Dendritic cell treated with granulocyte-macrophage colony-stimulating factor and Interleukin-4, amounts not matched to agents 40 ng/mL and 50 ng/mL, for 4 days (primary cell): ENCODE results near the gene SMDT1.
"Not testable (repeated sequence)": the region's sequence is repeated elsewhere in the genome, so short reads cannot be mapped to it uniquely, and the experiment has no call there.

Source experiments
- H3K27ac Mint-ChIP-seq: one replicate; pipeline ENCODE4 v1.8.0; 2022; ENCODE audit warnings: mild to moderate bottlenecking, mixed read lengths
- H3K27me3 Mint-ChIP-seq: one replicate; pipeline ENCODE4 v1.8.0; 2022; ENCODE audit warnings: mild to moderate bottlenecking, mixed read lengths
- H3K36me3 Mint-ChIP-seq: one replicate; pipeline ENCODE4 v1.8.0; 2022; ENCODE audit warnings: low read depth, mixed read lengths
- H3K4me1 Mint-ChIP-seq: one replicate; pipeline ENCODE4 v1.8.0; 2022; ENCODE audit warnings: low read depth, mixed read lengths
- H3K4me3 Mint-ChIP-seq: one replicate; pipeline ENCODE4 v1.8.0; 2022; ENCODE audit warnings: mild to moderate bottlenecking, moderate library complexity, mixed read lengths
- H3K9me3 Mint-ChIP-seq: one replicate; pipeline ENCODE4 v1.8.0; 2022; ENCODE audit warnings: mixed read lengths
- intact Hi-C: fragments of 100-400 bp; cut with micrococcal nuclease; formaldehyde crosslinking; loops from one replicate; pipeline ENCODE4 v1.15.0; 2022

SMDT1 gene

DNA sequence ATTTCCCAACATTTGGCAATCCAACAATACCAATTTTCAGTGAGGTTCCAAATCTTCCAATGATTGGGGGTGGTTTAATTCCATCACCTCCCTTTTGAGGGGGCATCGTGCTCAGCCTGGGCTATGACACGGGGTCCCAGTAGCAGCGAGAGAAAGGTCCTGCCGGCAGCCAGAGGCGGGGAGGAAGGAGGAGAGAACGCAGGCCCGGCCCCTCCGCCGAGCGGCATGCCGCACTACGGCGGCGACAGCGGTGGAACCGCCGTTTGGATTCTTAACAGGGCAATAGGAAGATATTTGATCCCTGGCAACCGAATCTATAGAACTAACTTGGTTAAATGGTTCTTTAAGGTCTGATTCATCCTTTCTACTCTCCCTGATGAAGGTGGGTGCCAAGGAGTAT is 29.3 kb downstream of the SMDT1 start:
- H3K4me1 Mint-ChIP-seq: no peaks in the 10 kb centered on the region
- H3K27ac Mint-ChIP-seq: no peak overlapping the region
- H3K9me3 Mint-ChIP-seq: peaks cover 24% of the 10 kb centered on the region
- peaks cover 11% of the 10 kb centered on the region for H3K36me3 Mint-ChIP-seq
- intact Hi-C loops: no loop called here
- H3K4me3 Mint-ChIP-seq: no peak overlapping the region
- H3K27me3 Mint-ChIP-seq: no peaks in the 10 kb centered on the region

DNA sequence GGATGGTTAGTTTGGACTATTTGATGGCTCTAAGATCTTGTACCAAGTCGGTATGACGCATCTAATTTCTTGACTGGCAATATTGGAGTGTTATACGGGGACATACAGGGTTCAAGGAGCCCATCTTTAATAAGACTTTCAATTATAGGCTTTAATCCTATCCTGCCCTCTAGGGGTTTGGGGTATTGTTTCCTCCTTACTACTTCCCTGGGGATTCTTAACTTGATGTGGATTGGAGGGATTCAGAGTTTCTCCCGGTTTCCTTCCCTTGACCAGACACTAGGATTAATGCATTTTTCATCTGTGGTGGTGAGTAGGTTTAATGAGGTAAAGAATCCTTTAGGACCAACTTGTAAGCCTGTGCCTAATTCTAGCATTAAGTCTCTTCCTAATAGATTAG is 32.3 kb downstream of the SMDT1 start:
- Mint-ChIP-seq H3K9me3 (peaks cover 23% of the 10 kb centered on the region), H3K27ac (no peak overlapping the region), H3K4me3 (no peak overlapping the region), H3K36me3 (peaks cover 11% of the 10 kb centered on the region), H3K27me3 (no peaks in the 10 kb centered on the region), H3K4me1 (no peaks in the 10 kb centered on the region)
- intact Hi-C loops: loop anchor here (2.0 kb wide), 1 partner anchor 145 kb away; no protein-coding TSS in a partner anchor

DNA sequence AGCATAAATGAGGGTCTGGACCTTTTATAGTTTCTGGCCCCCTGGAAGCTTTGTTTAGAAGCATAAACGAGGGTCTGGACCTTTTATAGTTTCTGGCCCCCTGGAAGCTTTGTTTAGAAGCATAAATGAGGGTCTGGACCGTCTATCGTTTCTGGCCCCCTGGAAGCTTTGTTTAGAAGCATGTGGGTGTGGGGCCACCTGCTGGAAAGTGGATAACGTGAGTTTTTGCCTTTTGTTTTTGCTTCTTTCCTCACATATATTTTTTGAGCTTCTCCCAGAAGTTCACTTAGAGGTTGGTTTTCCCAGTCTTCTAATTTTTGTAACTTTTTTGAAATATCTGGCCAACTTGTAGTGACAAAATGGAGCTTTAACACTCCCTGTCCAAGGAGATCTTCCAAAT is 33.3 kb downstream of the SMDT1 start:
- Mint-ChIP-seq H3K9me3 (peaks cover 23% of the 10 kb centered on the region), H3K36me3 (peaks cover 11% of the 10 kb centered on the region)
- intact Hi-C loops: loop anchor here (2.0 kb wide), 1 partner anchor 146 kb away; no protein-coding TSS in a partner anchor
- not testable (repeated sequence) for H3K27ac Mint-ChIP-seq, H3K27me3 Mint-ChIP-seq, H3K4me1 Mint-ChIP-seq, H3K4me3 Mint-ChIP-seq

DNA sequence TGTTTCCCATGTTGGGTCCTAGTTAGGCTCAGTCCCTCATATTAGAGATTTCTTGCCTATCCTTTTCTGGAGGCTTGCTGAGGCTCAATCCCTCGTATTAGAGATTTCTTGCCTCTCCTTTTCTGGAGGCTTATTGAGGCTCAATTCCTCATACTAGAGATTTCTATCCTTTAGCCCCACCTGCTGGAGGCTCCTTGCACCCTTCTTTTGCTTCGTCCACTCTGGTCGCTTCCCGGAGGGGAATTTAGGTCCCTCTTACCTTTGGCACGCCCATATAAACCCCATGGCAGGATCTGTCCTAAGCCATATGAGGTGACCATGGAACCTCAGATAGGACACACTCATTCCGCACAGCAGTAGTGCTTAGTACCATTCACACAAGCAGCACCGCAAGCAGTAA is 35.2 kb downstream of the SMDT1 start:
- Mint-ChIP-seq H3K27me3 (peaks cover under 1% of the 10 kb centered on the region), H3K4me3 (no peak overlapping the region)
- intact Hi-C loops: no loop called here

DNA sequence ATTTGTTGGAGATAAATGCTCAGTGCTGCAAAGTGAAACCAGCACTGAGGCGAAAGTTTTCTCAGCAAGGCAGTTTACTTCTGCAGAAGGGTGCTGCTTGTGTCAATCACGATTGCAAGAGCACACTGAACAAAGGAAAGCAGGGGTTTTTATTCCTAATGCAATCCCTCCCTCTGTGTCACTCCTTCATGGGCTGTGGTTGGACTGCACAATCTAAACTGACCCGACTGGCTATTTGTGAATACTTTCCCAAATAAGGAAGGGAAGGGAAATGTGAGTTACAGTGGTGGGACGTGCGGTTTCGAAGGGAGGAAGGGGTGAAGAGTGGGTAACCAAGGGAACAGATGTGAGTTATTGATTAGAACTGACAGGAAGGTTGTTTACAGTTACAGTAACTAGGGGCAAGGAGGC is 35.9 kb downstream of the SMDT1 start:
- H3K27me3 Mint-ChIP-seq, H3K4me3 Mint-ChIP-seq, intact Hi-C loops, H3K27ac Mint-ChIP-seq, H3K4me1 Mint-ChIP-seq: not testable (repeated sequence)
- H3K9me3 Mint-ChIP-seq: peaks cover 23% of the 10 kb centered on the region
- H3K36me3 Mint-ChIP-seq: peaks cover 11% of the 10 kb centered on the region

More for the DNA sequence above, 35.2 kb downstream of the SMDT1 start:
- Mint-ChIP-seq H3K36me3 (peaks cover 11% of the 10 kb centered on the region), H3K27ac (no peak overlapping the region), H3K4me1 (peaks cover 2% of the 10 kb centered on the region), H3K9me3 (peaks cover 23% of the 10 kb centered on the region)

DNA sequence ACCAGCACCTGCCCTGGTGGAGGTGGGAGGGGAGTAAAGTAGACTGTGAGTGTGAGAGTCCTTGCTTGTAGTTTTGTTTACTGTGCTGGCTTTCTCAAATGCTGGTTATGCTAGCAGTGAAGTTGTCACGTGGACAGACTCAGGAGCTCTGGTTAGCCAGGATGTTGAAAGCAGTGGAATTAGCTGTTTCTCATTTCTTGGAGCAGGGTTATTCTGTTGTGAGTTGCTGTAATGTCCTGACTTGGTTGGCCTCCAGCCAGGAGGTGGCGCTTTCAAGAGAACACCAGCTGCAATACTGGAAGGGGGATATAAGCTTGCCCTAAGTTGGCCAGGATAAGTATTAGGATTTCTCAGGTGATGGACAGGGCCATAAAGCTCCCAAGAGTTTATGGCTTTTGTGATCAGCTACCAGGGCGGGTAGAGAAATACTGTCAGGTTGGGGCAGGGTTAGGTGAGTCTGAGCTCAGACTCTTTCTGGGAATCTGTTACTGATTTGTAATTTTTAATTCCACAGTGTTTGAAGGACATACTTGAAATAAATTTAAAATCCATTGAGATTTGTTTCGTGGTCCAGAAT is 37.4 kb downstream of the SMDT1 start:
- Mint-ChIP-seq H3K27me3 (peaks cover 6% of the 10 kb centered on the region), H3K36me3 (peaks cover 11% of the 10 kb centered on the region), H3K4me3 (no peak overlapping the region), H3K9me3 (peaks cover 23% of the 10 kb centered on the region), H3K27ac (no peak overlapping the region), H3K4me1 (peaks cover 15% of the 10 kb centered on the region)
- intact Hi-C loops: no loop called here

DNA sequence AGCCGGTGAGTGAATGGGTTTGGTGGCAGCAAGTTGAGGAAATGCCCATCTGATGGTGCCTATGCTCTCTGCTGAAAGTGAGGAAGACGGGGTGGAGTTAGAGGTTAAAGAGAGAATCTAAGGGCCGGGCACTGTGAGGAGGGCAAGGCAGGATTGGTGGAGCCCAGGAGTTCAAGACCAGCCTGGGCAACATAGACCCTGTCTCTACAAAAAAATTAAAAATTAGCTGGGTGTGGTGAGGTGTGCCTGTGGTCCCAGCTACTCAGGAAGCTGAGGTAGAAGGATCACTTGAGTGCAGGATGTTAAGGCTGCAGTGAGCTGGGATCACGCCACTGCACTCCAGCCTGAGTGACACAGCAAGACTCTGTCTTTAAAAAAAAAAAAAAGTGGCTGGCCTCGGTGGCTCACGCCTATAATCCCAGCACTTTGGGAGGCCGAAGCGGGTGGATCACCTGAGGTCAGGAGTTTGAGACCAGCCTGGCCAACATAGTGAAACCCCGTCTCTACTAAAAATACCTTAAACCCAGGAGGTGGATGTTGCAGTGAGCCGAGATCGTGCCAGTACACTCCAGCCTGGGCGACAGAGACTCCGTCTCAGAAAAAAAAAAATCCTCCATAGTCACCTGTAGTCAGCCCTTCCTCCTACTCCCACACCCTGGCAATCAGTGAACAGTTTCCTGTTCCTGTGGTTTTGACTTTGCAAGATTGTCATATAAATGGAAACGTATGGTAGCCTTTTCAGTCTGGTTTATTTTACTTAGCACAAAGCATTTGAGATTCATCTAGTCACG is 40.9 kb downstream of the SMDT1 start:
- H3K9me3 Mint-ChIP-seq, intact Hi-C loops, H3K36me3 Mint-ChIP-seq, H3K27me3 Mint-ChIP-seq, H3K27ac Mint-ChIP-seq, H3K4me3 Mint-ChIP-seq: not testable (repeated sequence)
- peaks cover 15% of the 10 kb centered on the region for H3K4me1 Mint-ChIP-seq

DNA sequence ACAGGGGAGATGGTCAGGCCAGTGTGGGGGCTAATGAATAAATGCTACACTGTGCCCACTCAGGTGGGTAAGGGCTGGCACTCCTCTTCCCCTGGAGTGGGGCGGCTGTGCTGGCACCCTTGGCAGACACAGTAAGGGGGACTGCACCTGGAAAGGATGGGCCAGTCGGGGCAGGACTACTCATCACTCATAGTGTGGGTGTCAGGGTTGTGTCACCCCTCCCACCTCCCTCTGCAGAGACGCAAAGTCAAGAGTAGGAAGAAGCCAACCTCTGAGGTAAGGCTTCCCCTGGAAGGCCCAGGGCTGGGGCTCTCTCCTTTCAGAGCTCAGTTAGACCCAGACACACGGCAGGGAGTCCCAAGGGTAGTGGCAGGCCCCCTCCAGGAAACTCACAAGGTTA is 44.0 kb downstream of the SMDT1 start:
- Mint-ChIP-seq H3K27me3 (peaks cover 10% of the 10 kb centered on the region), H3K4me1 (peaks cover 15% of the 10 kb centered on the region)
- H3K9me3 Mint-ChIP-seq, H3K27ac Mint-ChIP-seq, H3K4me3 Mint-ChIP-seq, H3K36me3 Mint-ChIP-seq, intact Hi-C loops: not testable (repeated sequence)

DNA sequence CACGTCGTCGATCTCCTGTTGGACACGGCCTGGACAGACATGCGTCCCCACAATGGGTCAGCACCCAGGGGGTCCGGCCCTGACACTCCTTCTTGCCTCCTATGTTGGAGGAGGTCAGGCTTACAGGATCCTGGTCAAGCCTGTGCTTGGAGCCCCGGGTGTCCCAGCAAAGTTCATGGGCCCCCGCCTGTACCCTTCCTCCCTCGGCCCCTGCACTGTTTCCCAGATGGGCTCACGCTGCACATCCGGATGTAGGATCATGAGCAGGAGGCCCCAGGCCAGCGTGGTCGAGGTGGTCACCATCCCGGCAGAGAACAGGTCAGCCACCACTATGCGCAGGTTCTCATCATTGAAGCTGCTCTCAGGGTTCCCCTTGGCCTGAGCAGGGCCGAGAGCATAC is 48.1 kb downstream of the SMDT1 start:
- Mint-ChIP-seq H3K27ac (no peak overlapping the region), H3K4me3 (no peak overlapping the region), H3K9me3 (no peaks in the 10 kb centered on the region), H3K27me3 (peaks cover 26% of the 10 kb centered on the region), H3K36me3 (no peaks in the 10 kb centered on the region), H3K4me1 (peaks cover 6% of the 10 kb centered on the region)
- intact Hi-C loops: no loop called here

DNA sequence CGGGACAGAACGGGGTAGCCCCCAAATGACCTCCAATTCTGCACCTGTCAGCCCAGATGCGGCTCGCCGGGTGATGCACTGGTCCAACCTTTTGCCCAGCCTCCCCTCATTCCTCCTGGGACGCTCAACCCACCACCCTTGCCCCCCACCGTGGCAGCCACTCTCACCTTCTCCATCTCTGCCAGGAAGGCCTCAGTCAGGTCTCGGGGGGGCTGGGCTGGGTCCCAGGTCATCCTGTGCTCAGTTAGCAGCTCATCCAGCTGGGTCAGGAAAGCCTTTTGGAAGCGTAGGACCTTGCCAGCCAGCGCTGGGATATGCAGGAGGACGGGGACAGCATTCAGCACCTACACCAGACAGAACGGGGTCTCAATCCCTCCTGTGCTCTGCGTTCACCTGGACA is 48.5 kb downstream of the SMDT1 start:
- H3K9me3 Mint-ChIP-seq, H3K4me3 Mint-ChIP-seq, H3K4me1 Mint-ChIP-seq, intact Hi-C loops, H3K36me3 Mint-ChIP-seq, H3K27ac Mint-ChIP-seq: not testable (repeated sequence)
- H3K27me3 Mint-ChIP-seq: peaks cover 28% of the 10 kb centered on the region

DNA sequence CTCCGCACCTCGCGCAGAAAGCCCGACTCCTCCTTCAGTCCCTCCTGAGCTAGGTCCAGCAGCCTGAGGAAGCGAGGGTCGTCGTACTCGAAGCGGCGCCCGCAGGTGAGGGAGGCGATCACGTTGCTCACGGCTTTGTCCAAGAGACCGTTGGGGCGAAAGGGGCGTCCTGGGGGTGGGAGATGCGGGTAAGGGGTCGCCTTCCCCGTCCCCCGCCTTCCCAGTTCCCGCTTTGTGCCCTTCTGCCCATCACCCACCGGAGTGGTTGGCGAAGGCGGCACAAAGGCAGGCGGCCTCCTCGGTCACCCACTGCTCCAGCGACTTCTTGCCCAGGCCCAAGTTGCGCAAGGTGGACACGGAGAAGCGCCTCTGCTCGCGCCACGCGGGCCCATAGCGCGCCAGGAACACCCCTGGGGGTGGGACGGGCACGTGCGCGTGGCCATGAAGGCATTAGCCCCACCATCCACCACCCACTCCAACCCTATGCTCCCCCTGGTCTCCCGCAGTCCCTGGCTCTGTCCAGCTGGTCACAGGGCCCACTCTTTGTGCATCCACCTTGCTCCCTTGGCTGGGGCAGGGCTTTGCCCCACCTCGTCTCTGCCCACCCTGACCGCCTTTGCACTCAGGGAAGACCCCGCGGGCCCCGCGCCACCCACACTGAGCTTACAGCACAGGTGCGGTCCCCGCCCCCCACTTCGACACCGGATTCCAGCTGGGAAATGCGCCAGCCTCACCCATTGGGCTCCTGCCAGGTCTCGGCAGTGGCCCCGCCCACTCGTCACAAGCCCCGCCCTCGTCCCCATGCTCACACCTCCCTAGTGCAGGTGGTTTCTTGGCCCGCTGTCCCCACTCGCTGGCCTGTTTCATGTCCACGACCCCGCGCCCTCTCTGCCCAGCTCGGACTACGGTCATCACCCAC is 49.5 kb downstream of the SMDT1 start:
- H3K27ac Mint-ChIP-seq, H3K36me3 Mint-ChIP-seq, H3K4me1 Mint-ChIP-seq, H3K4me3 Mint-ChIP-seq, H3K9me3 Mint-ChIP-seq, intact Hi-C loops: not testable (repeated sequence)
- H3K27me3 Mint-ChIP-seq: peaks cover 35% of the 10 kb centered on the region

DNA sequence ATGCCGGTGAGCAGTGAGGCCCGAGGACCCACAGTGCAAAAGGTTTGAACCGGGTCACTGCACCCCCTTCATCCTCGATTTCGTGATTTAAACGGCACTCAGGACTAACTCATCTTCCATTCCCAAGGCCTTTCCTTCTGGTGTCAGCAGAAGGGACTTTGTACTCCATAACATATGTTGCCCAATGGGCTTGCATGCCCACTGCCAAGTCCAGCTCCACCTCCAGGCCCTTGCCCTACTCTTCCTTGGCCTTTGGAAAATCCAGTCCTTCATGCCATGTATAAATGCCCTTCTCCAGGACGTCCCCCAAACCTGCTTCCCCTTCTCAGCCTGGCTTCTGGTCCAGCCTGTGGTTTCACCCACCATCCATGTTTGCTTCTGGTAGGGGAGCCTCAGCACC is 50.7 kb downstream of the SMDT1 start:
- H3K4me3 Mint-ChIP-seq, H3K4me1 Mint-ChIP-seq, H3K36me3 Mint-ChIP-seq, H3K9me3 Mint-ChIP-seq, H3K27ac Mint-ChIP-seq, intact Hi-C loops: not testable (repeated sequence)
- peaks cover 40% of the 10 kb centered on the region for H3K27me3 Mint-ChIP-seq

DNA sequence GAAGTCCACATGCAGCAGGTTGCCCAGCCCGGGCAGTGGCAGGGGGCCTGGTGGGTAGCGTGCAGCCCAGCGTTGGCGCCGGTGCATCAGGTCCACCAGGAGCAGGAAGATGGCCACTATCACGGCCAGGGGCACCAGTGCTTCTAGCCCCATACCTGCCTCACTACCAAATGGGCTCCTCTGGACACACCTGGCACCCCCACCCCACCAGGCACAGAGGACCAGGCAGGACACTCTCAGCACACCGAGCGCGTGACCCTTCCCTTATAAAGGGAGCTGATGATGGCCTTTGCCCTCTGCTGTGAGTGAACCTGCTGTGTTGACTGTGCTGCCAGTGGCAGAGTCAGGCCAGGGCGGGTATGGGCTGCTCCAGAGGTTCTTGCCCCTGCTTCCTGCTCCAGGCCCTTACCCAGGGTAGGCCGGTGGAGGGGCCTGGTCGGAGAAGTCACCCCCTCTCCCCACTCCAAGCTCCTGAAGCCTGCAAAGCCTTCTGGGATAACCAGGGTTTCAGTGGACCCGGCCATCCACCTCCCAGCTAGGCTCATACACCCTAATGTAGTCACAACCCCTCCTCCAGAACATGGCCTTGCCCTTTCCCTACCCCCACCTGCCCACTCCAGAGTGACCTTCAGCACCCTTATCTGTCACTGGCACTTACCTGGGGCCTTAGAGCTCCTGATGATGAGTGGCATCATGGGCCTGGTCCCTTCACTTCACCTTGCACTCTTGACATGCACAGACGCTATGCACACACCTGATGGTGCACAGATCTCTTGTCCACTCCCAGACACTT is 51.3 kb downstream of the SMDT1 start, which contains the start of gene CYP2D6:
Gene CYP2D6, minus strand, starts transcription at position 172 of the 793 bp plus-strand sequence. Its CDS starts 19 bp downstream, at position 153.
- H3K9me3 Mint-ChIP-seq, H3K4me3 Mint-ChIP-seq, intact Hi-C loops, H3K27ac Mint-ChIP-seq, H3K36me3 Mint-ChIP-seq, H3K4me1 Mint-ChIP-seq: not testable (repeated sequence)
- peaks cover 40% of the 10 kb centered on the region for H3K27me3 Mint-ChIP-seq
